ENCODE measurements around the gene PCDH11X.
"Not testable (repeated sequence)": the region's sequence is repeated elsewhere in the genome, so short reads cannot be mapped to it uniquely, and the experiment has no call there.

The PCDH11X gene

GRCh38 chrX:91779135-91779534, at the start of gene PCDH11X:
Gene PCDH11X, plus strand, starts transcription at chrX:91779375. Its CDS starts 56,130 bp downstream, at chrX:91835505.
- DNase-seq (ENCODE audit: low read depth); H3K4me3 ChIP-seq (ENCODE audit: low read length): not testable (repeated sequence)

GRCh38 chrX:91747446-91747845, 31.7 kb upstream of the PCDH11X start:
- DNase-seq (ENCODE audit: low read depth); H3K4me3 ChIP-seq (ENCODE audit: low read length): not testable (repeated sequence)

GRCh38 chrX:91753022-91753421, 26.2 kb upstream of the PCDH11X start:
- not testable (repeated sequence) for DNase-seq (ENCODE audit: low read depth); H3K4me3 ChIP-seq (ENCODE audit: low read length)

- DNase-seq (ENCODE audit: low read depth); H3K4me3 ChIP-seq (ENCODE audit: low read length): not testable (repeated sequence)
Observed at GRCh38 chrX:91770619-91771488, 8.3 kb upstream of the PCDH11X start.

- not testable (repeated sequence) for H3K4me3 ChIP-seq (ENCODE audit: low read length); DNase-seq (ENCODE audit: low read depth)
Observed at GRCh38 chrX:91773943-91774342, 5.2 kb upstream of the PCDH11X start.

GRCh38 chrX:91780008-91780407, 833 bp downstream of the PCDH11X start:
- DNase-seq (ENCODE audit: low read depth); H3K4me3 ChIP-seq (ENCODE audit: low read length): not testable (repeated sequence)

- DNase-seq (ENCODE audit: low read depth), result not testable (repeated sequence)
Observed at GRCh38 chrX:91780698-91781097, 1.5 kb downstream of the PCDH11X start.

GRCh38 chrX:91781553-91782298, 2.6 kb downstream of the PCDH11X start:
- not testable (repeated sequence) for H3K4me3 ChIP-seq (ENCODE audit: low read length); DNase-seq (ENCODE audit: low read depth)

More at GRCh38 chrX:91780698-91781097, 1.5 kb downstream of the PCDH11X start:
- not testable (repeated sequence) for H3K4me3 ChIP-seq (ENCODE audit: low read length)

- not testable (repeated sequence) for H3K4me3 ChIP-seq (ENCODE audit: low read length)
- peak; percentile 7 for DNase-seq (ENCODE audit: low read depth)
Observed at GRCh38 chrX:91782825-91783224, 3.6 kb downstream of the PCDH11X start.

- not testable (repeated sequence) for H3K4me3 ChIP-seq (ENCODE audit: low read length); DNase-seq (ENCODE audit: low read depth)
Observed at GRCh38 chrX:91817537-91817936, 38.4 kb downstream of the PCDH11X start.

- H3K4me3 ChIP-seq (ENCODE audit: low read length); DNase-seq (ENCODE audit: low read depth): not testable (repeated sequence)
Observed at GRCh38 chrX:91825321-91825720, 46.1 kb downstream of the PCDH11X start.
